ENCODE measurements around the gene RAB8B. TPM values are rescaled to one million over a fixed set of nuclear protein-coding genes. Genes with fewer than 3 reads are reported as not detected.

The RAB8B gene
- total and polyA plus RNA-seq, 9 of the 15 experiments (the other 6 are each of a cell fraction or from before 2014, with no cell fraction given): 7.8 to 32.1 (median 24.2) TPM

DNA sequence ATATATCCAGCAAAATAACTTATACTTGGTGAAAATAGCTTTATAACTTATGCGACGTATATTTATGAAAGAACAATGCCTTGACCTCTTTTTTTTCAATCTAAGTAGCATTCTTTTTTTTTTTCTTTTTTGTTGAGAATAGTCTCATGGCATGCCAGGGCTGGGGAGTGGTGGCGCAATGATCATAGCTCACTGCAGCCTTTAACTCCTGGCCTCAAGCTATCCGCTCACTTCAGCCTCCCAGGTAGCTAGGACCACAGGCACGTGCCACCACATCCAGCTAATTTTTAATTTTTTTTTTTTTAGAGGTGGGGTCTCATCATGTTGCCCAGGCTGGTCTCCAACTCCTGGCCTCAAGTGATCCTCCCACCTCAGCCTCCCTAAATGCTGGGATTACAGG is 43.5 kb downstream of the RAB8B start:
- TF ChIP-seq CEBPB (tag; IDR thresholded peaks at IDR 0.05) (0 out of 2 replicates have a peak, but pooled peaks have one; percentile 8), BRD9 (IDR thresholded peaks at IDR 0.05; ENCODE audit: low read depth, partially characterized antibody) (no peak)
- no peak overlapping the region for H3K4me3 ChIP-seq
- intact Hi-C loops (cut with micrococcal nuclease) (no loop called here), in situ Hi-C loops (cut with MboI) (no loop called here)
- ChIA-PET POLR2A (interaction anchor here (0.5 to 1.9 kb wide), 5 partner anchors 14 to 355 kb away, joined by 3 to 6 read pairs (median 3); no protein-coding TSS in a partner anchor), CTCF (ENCODE audit: low intra/inter-chr PET ratio) (no interaction called here)
- H4K20me1 ChIP-seq (replicated peaks; ENCODE audit: control insufficient read depth, insufficient read depth, low read length): no peaks in the 10 kb centered on the region
- H3K27ac ChIP-seq (ENCODE audit: extremely low read depth, low read depth, low read length): no peak overlapping the region
- 91% methylated on average over 5 of the region's 5 CpGs for WGBS (ENCODE audit: insufficient coverage, low coverage, missing lambda C conversion rate)
- no peaks in the 10 kb centered on the region for H3K9me3 ChIP-seq (replicated peaks; ENCODE audit: control insufficient read depth, insufficient read depth, low read depth, low read length)
- H3K4me1 ChIP-seq (replicated peaks in 1 of 2; ENCODE audit: control insufficient read depth in 2 of 2, insufficient read depth in 2 of 2, low read length in 2 of 2): peaks cover 7 to 9% of the 10 kb centered on the region in 2 experiments
- peaks cover 67% of the 10 kb centered on the region for H3K79me2 ChIP-seq (ENCODE audit: control insufficient read depth, insufficient read depth, low read length)
- ATAC-seq (no peak), FAIRE-seq (no peak), DNase-seq (ENCODE audit: extremely low read depth in 1 of 4, low spot score in 3 of 4) (no peak)
- H3K4me2 ChIP-seq (ENCODE audit: insufficient read depth, low read length): no peak overlapping the region
- peaks cover 10% of the 10 kb centered on the region; the same call in 1 of the 3 replicates for H3K36me3 ChIP-seq (ENCODE audit: control insufficient read depth, insufficient read depth, low read length)
- no peak overlapping the region for H2AFZ ChIP-seq (ENCODE audit: low read depth, low read length)
- no peaks in the 10 kb centered on the region for H3K9me1 ChIP-seq (ENCODE audit: control insufficient read depth, insufficient read depth, low read length)
- no peaks in the 10 kb centered on the region for H3K27me3 ChIP-seq (ENCODE audit: control insufficient read depth in 2 of 2, insufficient read depth in 2 of 2, low read length in 2 of 2)
- BruUV-seq (replicated peaks): no TSS peak
- H3K9ac ChIP-seq (ENCODE audit: insufficient read depth in 1 of 2, low read depth in 2 of 2, low read length in 2 of 2): no peak overlapping the region

DNA sequence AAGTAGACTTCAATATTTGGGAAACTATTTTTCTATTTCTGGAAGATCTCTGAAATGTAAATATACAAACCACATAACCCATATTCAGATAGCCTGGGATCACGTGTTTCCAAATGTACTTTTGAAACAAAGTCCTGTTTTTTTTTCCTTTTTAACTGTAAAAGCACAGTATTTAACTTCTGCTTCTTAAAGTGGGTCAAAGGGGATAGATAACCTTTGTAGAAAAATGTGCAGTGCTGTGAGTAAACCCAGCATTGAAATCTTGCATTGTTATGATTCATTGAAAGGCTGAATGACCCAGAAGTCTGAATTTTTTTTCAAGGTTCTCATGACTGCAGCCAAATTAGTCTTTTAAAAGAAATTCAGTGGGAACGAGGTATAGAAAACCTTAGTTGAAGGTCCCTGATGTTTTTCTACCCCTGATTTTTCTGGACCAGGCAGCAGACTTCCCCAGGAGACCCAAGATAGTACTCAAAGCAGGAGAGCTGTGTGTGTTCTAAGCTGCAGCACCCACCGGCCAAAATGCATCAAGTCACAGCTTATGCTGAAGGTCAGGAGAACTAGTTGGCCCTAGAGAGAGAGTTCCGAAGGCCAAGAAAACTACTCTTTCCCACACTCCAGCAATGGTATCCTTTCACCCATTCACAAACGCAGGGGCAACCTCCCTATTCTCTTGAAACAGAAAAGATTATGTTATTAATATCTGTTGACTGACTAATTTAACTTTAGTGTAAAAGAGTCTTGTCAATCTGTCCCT is 44.4 kb downstream of the RAB8B start:
- BruUV-seq (replicated peaks): no TSS peak
- H4K20me1 ChIP-seq (replicated peaks; ENCODE audit: control insufficient read depth, insufficient read depth, low read length): no peaks in the 10 kb centered on the region
- TF ChIP-seq OTX1 (CRISPR knock-in tag; IDR thresholded peaks at IDR 0.05) (no peak), STAG1 (CRISPR knock-in tag; IDR thresholded peaks at IDR 0.05; ENCODE audit: borderline replicate concordance) (no peak), CTBP1 (IDR thresholded peaks at IDR 0.05; ENCODE audit: borderline replicate concordance) (no peak), RAD51 (IDR thresholded peaks at IDR 0.05; ENCODE audit: borderline replicate concordance, low read depth) (0 out of 2 replicates have a peak, but pooled peaks have one; percentile 12)
- TF ChIP-seq, protein P1, sequence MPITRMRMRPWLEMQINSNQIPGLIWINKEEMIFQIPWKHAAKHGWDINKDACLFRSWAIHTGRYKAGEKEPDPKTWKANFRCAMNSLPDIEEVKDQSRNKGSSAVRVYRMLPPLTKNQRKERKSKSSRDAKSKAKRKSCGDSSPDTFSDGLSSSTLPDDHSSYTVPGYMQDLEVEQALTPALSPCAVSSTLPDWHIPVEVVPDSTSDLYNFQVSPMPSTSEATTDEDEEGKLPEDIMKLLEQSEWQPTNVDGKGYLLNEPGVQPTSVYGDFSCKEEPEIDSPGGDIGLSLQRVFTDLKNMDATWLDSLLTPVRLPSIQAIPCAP (CRISPR knock-in tag; IDR thresholded peaks at IDR 0.05; ENCODE audit: borderline replicate concordance): no peak
- TF ChIP-seq, protein P2, sequence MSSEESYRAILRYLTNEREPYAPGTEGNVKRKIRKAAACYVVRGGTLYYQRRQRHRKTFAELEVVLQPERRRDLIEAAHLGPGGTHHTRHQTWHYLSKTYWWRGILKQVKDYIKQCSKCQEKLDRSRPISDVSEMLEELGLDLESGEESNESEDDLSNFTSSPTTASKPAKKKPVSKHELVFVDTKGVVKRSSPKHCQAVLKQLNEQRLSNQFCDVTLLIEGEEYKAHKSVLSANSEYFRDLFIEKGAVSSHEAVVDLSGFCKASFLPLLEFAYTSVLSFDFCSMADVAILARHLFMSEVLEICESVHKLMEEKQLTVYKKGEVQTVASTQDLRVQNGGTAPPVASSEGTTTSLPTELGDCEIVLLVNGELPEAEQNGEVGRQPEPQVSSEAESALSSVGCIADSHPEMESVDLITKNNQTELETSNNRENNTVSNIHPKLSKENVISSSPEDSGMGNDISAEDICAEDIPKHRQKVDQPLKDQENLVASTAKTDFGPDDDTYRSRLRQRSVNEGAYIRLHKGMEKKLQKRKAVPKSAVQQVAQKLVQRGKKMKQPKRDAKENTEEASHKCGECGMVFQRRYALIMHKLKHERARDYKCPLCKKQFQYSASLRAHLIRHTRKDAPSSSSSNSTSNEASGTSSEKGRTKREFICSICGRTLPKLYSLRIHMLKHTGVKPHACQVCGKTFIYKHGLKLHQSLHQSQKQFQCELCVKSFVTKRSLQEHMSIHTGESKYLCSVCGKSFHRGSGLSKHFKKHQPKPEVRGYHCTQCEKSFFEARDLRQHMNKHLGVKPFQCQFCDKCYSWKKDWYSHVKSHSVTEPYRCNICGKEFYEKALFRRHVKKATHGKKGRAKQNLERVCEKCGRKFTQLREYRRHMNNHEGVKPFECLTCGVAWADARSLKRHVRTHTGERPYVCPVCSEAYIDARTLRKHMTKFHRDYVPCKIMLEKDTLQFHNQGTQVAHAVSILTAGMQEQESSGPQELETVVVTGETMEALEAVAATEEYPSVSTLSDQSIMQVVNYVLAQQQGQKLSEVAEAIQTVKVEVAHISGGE (CRISPR knock-in tag; IDR thresholded peaks at IDR 0.05): no peak
- TF ChIP-seq, protein P3, sequence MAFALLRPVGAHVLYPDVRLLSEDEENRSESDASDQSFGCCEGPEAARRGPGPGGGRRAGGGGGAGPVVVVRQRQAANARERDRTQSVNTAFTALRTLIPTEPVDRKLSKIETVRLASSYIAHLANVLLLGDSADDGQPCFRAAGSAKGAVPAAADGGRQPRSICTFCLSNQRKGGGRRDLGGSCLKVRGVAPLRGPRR (CRISPR knock-in tag; IDR thresholded peaks at IDR 0.05): no peak
- ChIA-PET POLR2A (interaction anchor here (0.8 to 1.5 kb wide), 2 partner anchors 13 to 32 kb away, joined by 3 to 4 read pairs; no protein-coding TSS in a partner anchor), CTCF (ENCODE audit: low intra/inter-chr PET ratio) (no interaction called here)
- 55% methylated on average over 5 of the region's 5 CpGs for WGBS (ENCODE audit: insufficient coverage, low coverage, missing lambda C conversion rate)
- no peak overlapping the region for H3K4me3 ChIP-seq
- H3K4me2 ChIP-seq (ENCODE audit: insufficient read depth, low read length): no peak overlapping the region
- H2AFZ ChIP-seq (ENCODE audit: low read depth, low read length): no peak overlapping the region
- in situ Hi-C loops (cut with MboI) (no loop called here), intact Hi-C loops (cut with micrococcal nuclease) (no loop called here)
- FAIRE-seq (peak; percentile 11), ATAC-seq (peak; percentile 43), DNase-seq (ENCODE audit: extremely low read depth in 1 of 4, low spot score in 3 of 4) (no peak)
- no peaks in the 10 kb centered on the region for H3K9me1 ChIP-seq (ENCODE audit: control insufficient read depth, insufficient read depth, low read length)
- H3K9me3 ChIP-seq (replicated peaks; ENCODE audit: control insufficient read depth, insufficient read depth, low read depth, low read length): no peaks in the 10 kb centered on the region
- H3K4me1 ChIP-seq (replicated peaks in 1 of 2; ENCODE audit: control insufficient read depth in 2 of 2, insufficient read depth in 2 of 2, low read length in 2 of 2): peaks cover 7 to 17% of the 10 kb centered on the region in 2 experiments
- peak overlapping the region; percentile 8; the same call in 1 of the 3 replicates for H3K27ac ChIP-seq (ENCODE audit: extremely low read depth, low read depth, low read length)
- H3K79me2 ChIP-seq (ENCODE audit: control insufficient read depth, insufficient read depth, low read length): peaks cover 68% of the 10 kb centered on the region
- no peaks in the 10 kb centered on the region for H3K27me3 ChIP-seq (ENCODE audit: control insufficient read depth in 2 of 2, insufficient read depth in 2 of 2, low read length in 2 of 2)
- peaks cover 10% of the 10 kb centered on the region; the same call in 1 of the 3 replicates for H3K36me3 ChIP-seq (ENCODE audit: control insufficient read depth, insufficient read depth, low read length)
- H3K9ac ChIP-seq (ENCODE audit: insufficient read depth in 1 of 2, low read depth in 2 of 2, low read length in 2 of 2): peak overlapping the region in 1 of 2 experiments; percentile 9; a peak in 1 of 4 replicates
